Measurements from ENCODE around the gene DOHH. TPM values are rescaled to one million over a fixed set of nuclear protein-coding genes. Genes with fewer than 3 reads are reported as not detected.
"Not testable (repeated sequence)": the region's sequence is repeated elsewhere in the genome, so short reads cannot be mapped to it uniquely, and the experiment has no call there.

The DOHH gene
- total RNA-seq, 1 donor from 2014 or later, result 10.1 TPM

DNA sequence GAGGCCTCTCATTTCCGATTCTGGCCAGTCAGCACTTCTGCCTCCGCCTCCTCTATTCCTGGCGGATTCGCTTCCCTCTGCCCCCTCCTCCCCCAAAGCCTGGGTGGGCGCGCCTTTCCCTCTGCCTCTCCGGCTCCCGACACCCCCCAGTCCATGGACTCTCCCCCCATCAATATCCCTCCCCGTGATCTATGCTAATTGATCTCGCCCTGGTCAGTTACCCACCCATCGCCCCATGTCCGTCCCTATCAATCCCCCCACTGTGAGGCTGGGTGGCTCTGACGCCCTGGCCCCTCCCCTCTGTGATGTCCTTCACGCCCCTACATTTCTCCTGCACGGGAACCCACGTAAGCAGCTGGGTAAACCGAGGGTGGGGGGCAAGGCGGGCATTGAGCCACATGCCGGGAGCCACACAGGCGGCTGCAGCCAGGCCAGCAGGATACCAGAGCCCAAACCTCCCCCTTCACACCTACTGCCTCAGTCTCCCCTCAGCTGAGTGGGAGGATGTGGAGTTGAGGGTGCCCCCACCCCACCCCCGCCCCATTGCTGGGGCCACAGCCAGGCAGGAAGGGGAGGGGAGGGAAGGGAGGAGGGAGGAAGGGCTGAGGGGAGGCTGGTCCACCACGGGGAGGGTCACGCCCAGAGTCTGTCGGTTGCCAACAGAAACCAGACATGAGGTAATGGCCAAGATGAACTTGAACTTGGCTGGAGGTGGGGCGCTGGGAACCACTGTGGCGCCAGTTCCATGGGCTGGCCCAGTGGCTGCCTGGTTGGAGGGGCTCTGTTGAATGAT is 41.2 kb downstream of the DOHH start:
- DNase-seq (ENCODE audit: low read depth in 2 of 2), result peak; percentile 94 to 95

DNA sequence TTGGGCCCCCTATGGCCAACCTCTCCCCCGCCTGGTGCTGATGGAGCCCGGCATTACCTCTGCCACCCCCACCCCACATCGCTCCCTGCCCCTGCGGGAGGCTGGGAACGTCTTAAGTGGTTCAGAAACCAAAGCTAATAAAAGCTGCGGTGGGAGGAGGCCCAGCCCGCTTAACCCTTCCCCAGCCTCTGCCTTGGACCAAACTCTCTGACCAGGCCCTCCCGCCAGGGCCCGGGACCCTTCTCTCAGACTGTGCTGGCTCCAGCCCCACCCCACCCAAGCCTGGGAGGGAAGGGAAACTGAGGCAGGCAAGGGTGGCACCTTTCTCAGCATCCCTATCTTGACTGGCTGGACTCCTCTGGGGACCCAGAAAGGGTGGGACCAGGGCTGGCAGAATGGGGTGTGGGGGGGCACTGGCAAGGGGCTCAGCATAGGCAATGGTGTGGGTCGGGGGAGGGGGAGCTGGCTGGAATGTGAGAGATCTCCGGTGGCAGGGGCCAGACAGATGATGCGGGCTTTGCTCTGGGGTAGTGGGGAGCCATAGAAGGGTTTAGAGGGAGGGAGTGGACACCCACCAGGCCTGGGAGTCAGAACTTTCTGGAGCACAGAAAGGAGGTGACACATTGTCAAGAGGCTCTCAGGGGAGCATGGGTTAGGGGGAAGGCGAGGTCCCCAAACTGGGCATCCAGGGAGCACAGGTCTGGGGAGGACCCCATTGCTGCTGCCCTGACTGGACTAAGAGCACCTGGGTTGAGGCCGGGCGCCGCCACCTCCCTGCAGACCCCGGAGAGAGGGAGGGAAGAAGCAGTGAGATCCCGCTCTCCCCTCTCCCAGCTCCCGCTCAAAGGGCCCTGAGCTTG is 42.0 kb downstream of the DOHH start:
- no peak for DNase-seq (ENCODE audit: low read depth in 2 of 2)

DNA sequence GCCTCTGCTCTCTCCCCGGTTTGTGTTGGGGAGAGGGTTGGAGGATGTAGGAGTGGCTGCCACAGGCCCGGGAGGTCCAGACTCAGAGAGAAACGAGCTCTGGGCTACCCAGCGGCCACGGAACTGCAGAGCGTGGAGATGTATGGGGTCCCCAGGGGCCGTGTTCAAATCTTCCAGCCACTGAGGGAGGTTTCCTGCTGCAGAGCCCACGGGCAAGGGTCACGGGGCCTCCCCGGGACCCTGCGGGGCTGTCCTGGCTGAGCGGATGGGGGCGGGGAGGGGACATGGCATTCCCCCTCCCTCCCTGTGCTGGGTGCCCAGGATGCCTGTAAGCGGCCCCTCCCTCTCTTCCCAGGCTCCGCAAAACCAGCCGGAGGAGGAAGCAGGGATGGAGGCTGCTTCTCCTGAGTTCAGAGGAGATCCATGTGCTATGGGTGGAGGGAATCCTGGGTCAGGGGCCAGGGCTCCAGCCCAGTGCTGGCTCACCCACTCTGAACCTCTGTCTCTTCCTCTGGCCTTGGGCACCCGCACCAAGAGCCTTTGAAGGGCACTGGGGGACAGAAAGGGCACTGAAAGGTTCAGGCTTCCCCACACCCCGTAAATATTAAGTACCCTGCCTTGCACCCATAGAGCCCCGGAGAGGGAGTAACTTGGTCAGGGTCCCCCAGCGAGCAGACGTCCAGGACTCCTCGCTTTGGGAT is 42.8 kb downstream of the DOHH start:
- DNase-seq (ENCODE audit: low read depth in 2 of 2), result no peak

DNA sequence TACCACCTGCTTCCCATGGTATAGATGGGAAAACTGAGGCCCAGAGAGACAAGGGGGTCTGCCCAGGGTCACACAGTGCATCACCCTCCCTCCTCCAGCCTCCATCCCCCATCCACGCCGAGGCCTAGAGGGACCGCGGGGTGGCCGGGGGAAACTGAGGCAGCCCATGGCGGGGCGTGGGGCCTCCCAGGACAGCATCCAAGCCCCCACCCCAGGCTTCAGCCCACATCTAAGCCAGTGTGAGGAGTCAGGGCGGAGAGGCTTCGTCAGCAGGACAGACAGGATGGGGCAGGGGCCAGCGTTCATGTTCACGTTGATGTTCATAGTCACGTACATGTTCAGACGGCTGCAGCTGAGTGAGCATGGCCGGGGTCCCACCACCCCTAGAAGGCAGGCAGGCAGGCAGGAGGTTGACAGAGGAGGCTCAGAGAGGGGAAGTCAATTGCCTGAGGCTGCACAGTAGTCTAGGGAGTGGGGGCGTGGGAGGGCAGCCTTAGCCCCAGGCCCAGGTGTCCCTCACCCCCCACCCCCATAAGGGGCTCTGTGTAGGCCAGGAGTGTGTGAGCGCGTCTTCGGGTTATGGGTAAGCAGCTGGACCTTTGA is 43.4 kb downstream of the DOHH start:
- no peak for DNase-seq (ENCODE audit: low read depth in 2 of 2)

DNA sequence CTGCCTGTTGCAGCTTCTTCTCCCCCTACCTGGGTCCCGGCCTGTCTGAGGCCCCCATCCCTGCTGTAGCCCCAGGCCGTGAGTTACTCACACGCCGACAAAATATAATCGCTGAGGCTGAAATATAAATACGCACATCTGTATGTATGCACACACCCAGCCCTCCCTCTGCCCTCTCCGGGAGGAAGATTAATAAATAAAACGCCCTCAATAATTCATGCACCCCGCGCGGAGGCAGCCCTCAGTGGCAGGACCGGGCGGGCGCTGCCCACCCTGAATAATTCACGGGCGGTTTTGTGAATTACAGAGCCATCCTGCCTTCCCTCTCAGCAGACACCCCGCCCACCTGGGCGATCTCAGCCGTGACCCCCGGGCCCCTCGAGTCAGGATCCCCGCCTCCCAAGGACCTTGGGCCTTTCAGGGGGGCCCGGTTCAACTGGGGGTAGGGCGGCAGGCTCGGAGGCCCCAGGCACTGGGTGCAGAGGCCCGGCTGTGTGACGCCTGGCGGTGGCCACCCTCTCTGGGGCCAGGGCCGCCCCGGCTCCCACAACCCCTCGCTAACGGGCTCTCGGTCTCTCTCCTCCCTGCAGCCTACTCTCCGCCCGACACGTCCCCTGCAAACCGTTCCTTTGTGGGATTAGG is 44.4 kb downstream of the DOHH start:
- no peak for DNase-seq (ENCODE audit: low read depth in 2 of 2)

DNA sequence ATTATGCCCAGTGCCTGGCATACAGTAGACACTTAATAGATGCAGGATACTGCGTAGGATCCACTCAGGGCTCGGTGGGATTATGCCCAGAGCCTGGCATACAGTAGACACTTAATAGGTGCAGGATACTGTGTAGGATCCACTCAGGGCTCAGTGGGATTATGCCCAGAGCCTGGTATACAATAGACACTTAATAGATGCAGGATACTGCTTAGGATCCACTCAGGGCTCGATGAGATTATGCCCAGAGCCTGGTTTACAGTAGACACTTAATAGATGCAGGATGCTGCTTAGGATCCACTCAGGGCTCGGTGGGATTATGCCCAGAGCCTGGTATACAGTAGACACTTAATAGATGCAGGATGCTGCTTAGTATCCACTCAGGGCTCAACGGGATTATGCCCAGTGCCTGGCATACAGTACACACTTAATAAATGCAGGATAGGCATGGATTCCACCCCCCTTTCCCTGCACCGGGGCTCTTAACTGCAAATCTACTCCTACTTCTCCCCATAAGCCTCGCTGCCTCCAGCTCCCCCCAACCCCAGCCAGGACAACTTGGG is 45.0 kb downstream of the DOHH start:
- no peak for DNase-seq (ENCODE audit: low read depth in 2 of 2)

DNA sequence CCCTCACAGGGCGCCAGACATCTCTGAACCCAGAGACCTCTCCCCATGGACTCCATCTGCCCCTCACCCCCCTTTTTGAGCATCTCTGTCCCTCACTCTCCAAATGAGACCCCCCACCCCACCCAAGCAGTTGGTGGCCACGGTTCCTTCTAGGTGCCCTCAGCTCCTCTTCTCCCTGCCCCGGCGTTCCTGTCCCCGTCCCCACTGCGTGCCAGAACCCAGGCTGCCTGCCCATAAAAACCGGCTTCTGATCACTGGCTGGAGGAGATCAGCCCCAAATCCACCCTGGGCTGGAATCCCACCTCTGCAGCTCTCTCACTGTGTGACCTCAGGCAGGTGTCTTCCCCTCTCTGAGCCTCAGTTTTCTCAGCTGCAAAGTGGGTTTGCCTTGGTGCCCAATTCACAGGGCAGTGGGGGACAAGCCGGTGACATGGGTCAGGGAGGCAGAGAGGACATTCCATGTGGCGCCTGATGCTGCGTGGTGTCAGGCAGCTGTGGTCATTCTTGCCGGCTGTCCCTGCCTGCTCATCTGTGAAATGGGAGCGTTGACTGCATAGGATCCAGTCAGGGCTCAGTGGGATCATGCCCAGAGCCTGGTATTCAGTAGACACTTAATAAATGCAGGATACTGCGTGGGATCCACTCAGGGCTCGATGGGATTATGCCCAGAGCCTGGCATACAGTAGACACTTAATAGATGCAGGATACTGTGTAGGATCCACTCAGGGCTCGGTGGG is 45.6 kb downstream of the DOHH start:
- no peak for DNase-seq (ENCODE audit: low read depth in 2 of 2)

DNA sequence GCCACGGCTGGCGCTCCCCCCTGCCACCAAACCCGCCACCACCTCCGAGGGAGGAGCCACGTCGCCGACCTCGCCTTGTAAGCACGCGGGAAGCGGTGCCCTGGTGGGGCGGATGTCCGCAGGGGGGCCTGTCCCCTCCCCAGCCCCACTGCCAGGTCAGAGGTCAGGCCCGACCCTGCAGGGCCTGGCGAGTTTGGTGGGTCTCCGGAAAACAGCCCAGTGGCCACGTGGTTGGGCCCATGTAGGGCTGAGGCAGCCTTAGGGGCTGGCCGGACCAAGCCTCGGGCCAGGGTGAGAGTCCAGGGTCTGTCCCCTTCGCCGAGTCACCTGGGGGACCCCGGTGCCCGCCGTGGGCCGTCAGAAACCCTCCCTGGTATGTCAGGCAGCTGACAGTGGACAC is 46.6 kb downstream of the DOHH start:
- DNase-seq (ENCODE audit: low read depth in 2 of 2), result no peak

DNA sequence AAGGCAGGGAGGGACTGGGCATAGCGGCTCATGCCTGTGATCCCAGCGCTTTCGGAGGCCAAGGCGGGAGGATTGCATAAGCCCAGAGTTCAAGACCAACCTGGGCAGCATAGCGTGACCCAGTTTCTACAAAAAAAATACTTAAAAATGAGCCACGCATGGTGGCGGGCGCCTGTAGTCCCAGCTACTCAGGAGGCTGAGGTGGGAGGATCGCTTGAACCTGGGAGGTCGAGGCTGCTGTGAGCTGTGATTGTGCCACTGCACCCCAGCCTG is 47.6 kb downstream of the DOHH start:
- DNase-seq (ENCODE audit: low read depth in 2 of 2), result not testable (repeated sequence)

DNA sequence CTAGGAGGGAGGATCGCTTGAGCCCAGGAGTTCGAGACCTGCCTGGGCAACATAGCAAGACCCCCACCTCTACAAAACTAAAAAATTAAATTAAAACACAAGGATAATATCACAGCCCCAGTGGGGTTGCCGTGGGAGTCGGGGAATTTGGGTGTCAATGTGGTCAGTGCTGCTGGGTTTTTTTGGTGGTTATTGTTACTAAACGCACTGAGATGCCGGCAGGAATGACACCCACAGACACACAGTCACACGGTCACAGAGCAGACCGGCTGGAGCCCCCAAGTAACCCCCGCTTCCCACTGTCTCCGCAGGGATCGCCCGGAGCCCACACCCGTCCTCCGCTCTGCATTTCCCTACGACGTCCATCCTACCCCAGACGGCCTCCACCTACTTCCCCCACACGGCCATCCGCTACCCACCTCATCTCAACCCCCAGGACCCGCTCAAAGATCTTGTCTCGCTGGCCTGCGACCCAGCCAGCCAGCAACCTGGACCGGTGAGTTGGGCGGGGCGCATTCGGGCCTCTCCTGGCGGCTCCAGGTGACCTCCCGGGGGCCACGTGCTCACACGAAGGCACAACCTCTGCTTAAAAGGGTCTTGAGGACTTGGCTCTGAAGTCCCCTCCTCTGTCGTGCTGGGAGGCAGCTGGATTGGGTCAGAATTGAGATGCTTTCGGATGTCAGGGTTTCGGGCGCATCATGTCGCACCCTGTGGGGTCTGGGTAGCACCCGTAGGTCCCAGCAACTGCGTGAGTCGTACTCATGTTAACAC is 48.1 kb downstream of the DOHH start:
- no peak for DNase-seq (ENCODE audit: low read depth in 2 of 2)

DNA sequence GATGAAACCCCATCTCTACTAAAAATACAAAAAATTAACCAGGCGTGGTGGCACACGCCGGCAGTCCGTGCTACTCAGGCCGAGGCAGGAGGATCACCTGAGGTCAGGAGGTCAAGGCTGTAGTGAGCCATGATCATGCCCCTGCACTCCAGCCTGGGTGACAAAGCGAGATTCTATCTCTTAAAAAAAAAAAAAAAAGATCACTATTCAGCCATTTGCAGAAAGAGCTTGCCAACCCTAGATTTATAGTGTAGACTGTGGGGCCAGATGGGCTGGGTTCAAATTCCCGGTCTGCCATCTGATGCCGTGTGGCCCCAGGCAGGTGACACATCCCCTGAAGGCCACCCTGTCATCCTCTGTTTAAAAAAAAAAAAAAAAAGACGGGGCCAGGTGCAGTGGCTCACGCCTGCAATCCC is 49.0 kb downstream of the DOHH start:
- DNase-seq (ENCODE audit: low read depth in 2 of 2), result no peak

DNA sequence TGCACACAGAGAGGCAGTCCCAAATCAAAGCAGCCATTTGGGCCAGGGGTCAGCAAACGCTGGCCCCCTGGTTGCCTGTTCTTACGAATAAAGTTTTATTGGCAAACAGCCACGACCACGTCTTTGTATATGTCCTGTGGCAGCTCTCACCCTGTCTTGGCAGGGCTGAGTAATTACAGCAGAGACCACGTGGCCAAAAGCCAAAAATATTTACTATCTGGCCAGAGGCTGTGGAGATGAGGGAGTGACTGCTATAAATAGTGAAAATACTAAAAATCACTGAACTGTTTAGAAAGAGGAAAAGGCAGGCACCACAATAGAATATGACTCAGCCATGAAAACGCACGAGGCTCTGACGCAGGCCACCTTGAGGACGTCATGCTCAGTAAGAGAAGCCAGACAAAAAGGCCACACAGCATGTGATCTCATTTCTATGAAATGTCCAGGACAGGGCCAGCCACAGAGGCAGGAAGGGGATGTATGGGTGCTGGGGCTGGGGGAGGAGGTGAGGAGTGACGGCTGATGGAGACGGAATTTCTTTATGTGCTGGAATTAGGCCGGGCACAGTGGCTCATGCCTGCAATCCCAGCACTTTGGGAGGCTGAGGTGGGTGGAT is 49.6 kb downstream of the DOHH start:
- DNase-seq (ENCODE audit: low read depth in 2 of 2), result peak; percentile 99 to 100

DNA sequence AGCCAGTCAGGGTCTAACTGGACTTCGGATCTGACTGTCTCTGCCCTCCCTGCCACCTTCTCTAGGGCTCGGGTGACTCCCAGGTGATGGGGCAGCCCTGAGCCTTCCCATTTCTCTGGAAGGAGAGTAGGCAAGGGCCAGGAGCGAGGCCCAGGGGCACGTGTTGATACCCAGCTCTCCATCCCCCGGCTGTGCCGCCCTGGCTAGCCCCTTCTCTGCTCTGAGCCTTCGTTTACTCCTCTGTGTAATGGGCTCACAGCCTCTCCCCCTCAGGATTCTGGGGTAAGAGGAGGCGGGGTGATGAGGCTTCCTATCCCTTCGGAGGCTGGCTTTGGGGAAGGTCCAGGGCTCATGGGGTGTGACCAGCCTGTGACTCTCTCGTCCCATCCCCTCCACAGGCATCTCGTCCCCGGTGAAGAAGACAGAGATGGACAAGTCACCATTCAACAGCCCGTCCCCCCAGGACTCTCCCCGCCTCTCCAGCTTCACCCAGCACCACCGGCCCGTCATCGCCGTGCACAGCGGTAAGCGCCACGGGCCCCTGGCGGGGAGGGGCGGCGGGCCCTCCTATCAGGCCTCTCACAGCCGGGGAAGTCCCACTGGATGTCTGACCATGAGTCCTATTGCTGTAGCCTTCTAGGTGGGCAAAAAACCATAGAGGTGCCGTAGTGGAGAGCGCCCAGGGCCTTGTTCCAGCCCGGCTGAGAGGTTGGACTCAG is 51.7 kb downstream of the DOHH start:
- DNase-seq (ENCODE audit: low read depth in 2 of 2), result no peak

DNA sequence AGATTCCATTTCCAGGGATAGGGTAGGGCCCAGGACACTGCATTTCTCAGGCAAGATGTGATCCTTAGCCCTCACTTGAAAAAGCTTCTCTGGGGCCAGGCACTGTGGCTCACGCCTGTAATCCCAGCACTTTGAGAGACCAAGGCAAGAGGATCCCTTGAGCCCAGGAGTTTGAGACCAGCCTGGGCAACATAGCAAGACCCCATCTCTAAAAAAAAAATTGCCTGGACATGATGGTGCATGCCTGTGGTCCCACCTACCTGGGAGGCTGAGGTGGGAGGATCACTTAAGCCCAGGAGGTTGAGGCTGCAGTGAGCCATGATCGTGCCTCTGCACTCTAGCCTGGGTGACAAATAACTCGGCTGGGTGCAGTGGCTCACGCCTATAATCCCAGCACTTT is 53.8 kb downstream of the DOHH start:
- DNase-seq (ENCODE audit: low read depth in 2 of 2), result not testable (repeated sequence)

DNA sequence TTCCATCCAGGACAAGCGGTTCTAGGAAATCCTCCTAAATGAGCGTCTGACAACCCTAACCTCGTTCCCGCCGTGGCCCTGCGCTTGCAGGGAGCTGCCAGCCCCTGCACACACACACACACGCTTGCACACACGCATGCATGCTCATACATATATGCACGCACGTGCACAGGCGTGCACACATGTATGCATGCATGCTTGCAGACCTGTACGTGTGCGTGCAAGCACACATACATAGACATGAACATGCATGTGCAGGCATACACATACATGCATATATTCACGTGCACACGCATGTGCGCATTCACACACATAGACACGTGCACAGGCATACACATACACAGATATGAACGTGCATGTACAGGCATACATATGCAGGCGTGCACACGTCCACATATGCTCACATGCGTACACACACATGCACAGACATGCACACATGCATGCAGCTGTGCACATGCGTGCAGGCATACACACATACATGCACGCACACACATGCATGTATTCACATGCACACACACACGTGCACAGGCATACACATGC is 55.7 kb downstream of the DOHH start:
- DNase-seq (ENCODE audit: low read depth in 2 of 2), result no peak

DNA sequence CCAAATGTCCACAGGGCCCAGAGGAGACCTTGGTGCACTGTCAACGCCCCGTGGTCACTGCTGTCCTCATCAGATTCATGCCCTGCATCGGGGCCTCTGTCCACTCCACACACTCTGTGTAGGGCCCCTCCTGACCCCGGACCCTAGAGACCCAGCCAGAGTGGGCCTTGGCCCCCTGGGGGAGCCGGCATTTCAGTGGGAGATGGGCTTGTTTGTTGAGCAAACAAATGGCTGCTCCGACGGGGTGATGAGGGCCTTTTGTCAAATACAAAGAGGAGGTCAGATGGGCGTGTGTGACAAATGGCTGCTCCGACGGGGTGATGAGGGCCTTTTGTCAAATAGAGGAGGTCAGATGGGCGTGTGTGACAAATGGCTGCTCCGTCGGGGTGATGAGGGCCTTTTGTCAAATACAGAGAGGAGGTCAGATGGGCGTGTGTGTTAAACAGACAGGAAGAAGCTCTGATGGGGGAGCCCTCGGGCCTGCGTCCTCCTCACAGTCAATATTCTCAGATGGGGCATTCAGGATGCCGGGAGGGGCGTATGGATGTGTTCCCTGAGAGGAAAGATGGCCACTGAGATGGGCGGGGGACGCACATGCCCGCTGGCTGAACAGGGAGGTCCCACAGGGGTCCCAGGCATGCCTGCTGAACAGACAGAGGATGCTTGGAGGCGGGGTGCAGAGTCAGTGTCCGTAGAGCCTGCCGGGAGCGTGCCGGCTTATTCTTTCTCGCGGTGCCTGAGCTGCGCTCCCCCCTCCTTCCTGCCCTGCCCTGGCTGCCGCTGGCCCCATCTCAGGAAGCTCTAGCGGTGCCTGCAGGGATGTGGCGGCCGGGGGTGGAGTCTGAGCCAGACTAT is 56.4 kb downstream of the DOHH start:
- DNase-seq (ENCODE audit: low read depth in 2 of 2), result peak; percentile 82 to 87

DNA sequence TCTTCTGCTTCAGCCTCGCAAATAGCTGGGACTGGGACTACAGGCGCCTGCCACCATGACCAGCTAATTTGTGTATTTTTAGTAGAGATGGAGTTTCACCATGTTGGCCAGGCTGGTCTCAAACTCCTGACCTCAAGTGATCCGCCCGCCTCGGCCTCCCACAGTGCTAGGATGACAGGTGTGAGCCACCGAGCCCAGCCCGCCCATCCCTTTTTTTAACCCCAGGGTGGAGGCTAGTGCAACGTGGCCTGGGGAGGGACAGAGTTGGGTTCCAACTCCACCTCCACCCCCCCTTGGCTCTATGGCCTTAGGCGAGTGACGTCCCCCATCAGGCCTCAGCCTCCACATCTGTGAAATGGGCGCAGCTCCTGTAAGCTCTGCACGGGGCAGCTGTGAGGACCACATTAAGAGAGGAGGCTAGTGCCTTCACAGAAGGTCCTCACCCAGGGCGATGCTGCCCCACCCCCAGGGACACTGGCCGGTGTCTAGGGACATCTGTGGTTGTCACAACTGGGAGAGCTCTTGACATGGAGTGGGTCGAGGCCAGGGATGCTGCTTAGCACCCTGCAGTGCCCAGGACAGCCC is 57.9 kb downstream of the DOHH start:
- no peak for DNase-seq (ENCODE audit: low read depth in 2 of 2)
